Fibroblast of pulmonary artery (primary cell): ENCODE results near the gene PSEN1.

Experiments
- DNase-seq: peaks from one replicate; pipeline ENCODE4 v3.0.0-alpha.2; 2010; ENCODE audit warnings: low read depth
- H3K4me3 ChIP-seq: replicated peaks from 2 replicates; pipeline ENCODE4 v1.5.1; 2011; ENCODE audit warnings: low read depth, mild to moderate bottlenecking, control low read depth, low read length, moderate library complexity
- CTCF ChIP-seq: IDR thresholded peaks from 2 replicates; pipeline ENCODE4 v1.5.1; 2011; ENCODE audit warnings: mild to moderate bottlenecking, control low read depth, low read length, inconsistent platforms; ENCODE audit errors: missing control alignments

Gene PSEN1

GRCh38 chr14:73223049-73223448 is 86.7 kb downstream of the PSEN1 start:
- TF ChIP-seq CTCF: no peak
- H3K4me3 ChIP-seq: no peak overlapping the region
- DNase-seq: peak; percentile 51

DNA sequence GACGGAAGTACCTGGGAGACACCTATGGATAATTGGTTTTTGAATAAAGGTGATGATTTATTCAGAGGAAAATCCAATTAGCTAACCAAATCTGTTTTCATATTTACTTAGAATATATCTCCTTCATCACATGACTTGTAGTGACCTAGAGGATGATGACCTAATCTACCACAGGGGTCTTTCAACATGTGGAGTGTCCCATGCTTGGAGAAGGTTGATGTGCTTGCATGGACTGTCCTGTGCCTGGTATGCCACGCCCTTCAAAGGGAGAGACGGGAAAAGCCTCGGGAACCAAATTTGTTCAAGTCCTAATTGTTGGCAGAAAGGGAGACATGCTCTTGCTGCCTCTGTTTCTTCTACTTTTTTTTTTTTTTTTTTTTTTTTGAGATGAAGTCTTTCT is 89.2 kb downstream of the PSEN1 start:
- no peak for TF ChIP-seq CTCF
- no peak for DNase-seq
- H3K4me3 ChIP-seq: no peak overlapping the region

DNA sequence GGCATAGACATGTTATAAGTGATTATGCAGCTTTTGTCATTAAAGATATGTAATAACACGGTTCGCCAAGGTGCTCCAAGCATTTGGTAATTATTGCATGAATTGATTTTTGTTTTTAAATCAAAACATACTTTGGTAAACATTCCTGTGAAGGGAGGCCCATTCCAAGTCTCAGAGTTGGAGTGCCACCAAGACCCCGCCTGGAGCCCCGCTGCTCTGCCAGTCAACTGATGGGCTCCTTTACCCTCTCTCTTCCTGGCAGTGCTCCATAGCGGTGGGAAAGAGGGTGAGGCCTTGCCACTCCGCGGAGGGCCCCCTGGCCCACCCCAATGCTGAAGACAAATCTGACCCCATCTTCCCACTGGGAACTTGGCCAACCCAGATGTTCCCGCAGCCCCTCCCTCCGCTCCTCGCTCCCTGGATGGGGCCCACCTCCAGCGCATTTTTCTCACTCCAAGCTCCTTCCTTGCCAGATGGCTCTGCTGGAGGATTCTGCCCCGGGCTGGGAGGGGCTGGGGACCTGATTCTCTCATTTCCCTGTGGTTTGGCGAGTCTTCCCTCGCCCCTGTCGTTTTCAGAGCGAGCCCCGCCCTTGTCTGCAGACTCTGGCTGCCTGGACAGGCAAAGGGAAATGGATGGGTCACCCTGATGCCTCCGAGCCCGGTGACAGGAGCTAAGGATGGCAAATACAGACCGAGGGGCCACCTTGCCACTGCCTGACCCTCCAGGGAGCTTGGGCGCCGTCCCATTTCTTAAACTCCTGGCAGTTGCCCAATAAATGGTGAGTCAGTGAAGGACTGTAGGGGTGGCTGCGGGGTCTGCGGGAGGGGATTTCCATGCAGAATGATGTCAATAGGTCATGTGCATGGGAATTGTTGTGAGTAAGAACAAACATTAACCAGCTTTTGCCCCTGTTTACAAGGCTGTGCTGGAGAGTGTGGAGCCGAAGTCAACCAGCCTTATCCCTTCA is 91.8 kb downstream of the PSEN1 start:
- peak overlapping the region; percentile 29 for H3K4me3 ChIP-seq

DNA sequence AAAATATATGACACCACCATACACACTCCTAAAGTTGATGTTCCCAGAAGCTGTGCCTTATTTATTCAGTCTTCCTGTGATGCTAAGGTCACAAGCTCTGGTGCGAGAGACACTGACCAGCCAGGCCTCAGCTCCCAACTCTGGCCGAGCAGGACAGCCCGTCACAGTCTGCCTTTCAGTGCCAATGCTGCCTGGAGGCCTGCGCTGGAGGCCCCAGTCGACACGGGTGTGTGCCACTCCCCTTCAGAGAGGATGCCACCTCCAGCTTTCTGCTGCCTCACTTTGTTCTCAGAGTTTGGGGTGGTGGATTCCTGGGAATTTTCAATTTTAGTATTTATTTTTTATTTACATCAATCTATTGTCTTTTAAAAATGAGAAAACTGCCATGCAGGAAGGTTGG is 93.7 kb downstream of the PSEN1 start:
- H3K4me3 ChIP-seq: no peak overlapping the region
- TF ChIP-seq CTCF: no peak
- DNase-seq: no peak

More for the DNA sequence above, 91.8 kb downstream of the PSEN1 start:
- TF ChIP-seq CTCF: no peak
- peak; percentile 98 for DNase-seq

GRCh38 chr14:73231981-73232851 is 95.9 kb downstream of the PSEN1 start:
- peak; percentile 38 for TF ChIP-seq CTCF
- no peak for DNase-seq
- no peak overlapping the region for H3K4me3 ChIP-seq

DNA sequence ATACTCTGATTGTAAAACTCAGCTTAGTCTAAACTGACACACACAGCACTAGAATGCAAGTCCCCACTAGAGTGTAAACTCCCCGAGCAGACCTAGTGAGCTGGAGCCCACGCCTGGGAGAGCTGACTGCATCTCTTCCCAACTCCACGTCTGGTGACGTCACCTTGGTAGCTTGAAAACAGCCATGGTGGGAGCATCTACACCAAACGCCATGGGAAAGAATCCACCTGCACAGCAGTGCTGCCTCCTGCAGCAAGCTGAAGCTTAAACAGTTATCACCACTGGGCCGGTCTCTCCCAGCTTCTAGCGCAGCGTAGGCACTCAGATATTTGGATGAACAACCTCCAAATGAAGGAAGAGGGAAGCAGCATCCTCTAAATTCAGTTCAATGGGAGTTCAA is 96.7 kb downstream of the PSEN1 start:
- TF ChIP-seq CTCF: no peak
- DNase-seq: peak; percentile 46
- no peak overlapping the region for H3K4me3 ChIP-seq
